Activated naive CD4-positive, alpha-beta T cell treated with anti-CD3 and anti-CD28 coated beads, Interleukin-2, amount 10 ng/mL, durations not matched to agents 7 days and 5 days (primary cell): Measurements from ENCODE around the gene MGAT5.

Experiments
- CTCF ChIA-PET: fragments of 350-600 bp; sonication (Branson Sonifier 250); formaldehyde crosslinking; loops from one replicate; lab custom pipeline; 2021; ENCODE audit warnings: antibody characterized with exemption; lab: Charles Lee
- DNase-seq: peaks from one replicate; pipeline ENCODE4 v3.0.0-alpha.2; 2020
- H3K27ac Mint-ChIP-seq: one replicate; pipeline ENCODE4 v1.8.0; 2021; ENCODE audit warnings: mild to moderate bottlenecking, moderate library complexity, mixed read lengths
- H3K27me3 Mint-ChIP-seq: one replicate; pipeline ENCODE4 v1.8.0; 2021; ENCODE audit warnings: mild to moderate bottlenecking, mixed read lengths
- H3K36me3 Mint-ChIP-seq: one replicate; pipeline ENCODE4 v1.8.0; 2021; ENCODE audit warnings: mixed read lengths
- H3K4me1 Mint-ChIP-seq: one replicate; pipeline ENCODE4 v1.8.0; 2021; ENCODE audit warnings: mixed read lengths
- H3K4me3 Mint-ChIP-seq: one replicate; pipeline ENCODE4 v1.8.0; 2021; ENCODE audit warnings: mild to moderate bottlenecking, moderate library complexity, mixed read lengths
- H3K9me3 Mint-ChIP-seq: one replicate; pipeline ENCODE4 v1.8.0; 2021; ENCODE audit warnings: mixed read lengths

Gene MGAT5

DNA sequence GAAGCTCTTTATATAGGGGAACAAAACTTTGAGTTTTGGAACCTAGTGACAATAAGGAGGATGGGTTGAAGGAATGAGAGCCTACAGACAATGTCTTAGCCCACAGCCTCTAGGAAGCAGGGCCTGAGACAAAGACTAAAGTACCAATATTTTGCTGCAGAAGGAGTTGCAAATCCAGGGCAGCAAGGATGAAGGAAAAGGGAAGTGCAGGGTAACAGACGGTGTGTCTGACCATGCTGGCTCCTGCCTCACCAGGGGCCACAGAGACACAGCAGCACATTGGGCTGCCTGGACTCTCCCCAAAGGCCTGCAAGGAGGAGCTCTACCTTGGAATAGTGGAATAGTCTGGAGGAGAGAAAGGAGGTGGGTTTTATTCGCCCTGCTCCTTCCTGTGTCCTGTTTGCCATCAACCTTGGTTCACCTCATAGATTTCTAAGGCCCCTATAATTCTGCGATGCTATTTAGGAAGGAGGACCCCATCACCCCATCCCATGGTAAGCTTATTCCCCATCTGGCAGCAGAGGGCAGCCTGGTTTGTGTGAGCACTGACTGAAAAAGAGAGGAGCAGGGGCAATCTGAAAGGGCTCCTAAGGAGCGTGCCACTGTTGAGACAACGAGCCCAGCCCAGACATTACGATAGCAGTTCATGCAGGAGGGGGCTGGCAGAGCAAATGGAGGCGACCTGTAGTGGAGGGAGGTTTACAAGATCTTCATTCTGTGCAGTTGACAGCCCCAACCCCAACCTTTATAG lies 143.4 kb downstream of the MGAT5 start:
- Mint-ChIP-seq H3K9me3 (no peaks in the 10 kb centered on the region), H3K27ac (no peak overlapping the region), H3K27me3 (no peaks in the 10 kb centered on the region), H3K36me3 (no peaks in the 10 kb centered on the region), H3K4me1 (no peaks in the 10 kb centered on the region), H3K4me3 (no peak overlapping the region)
- CTCF ChIA-PET = interaction anchor here (2.4 to 3.1 kb wide), 3 partner anchors 9 to 279 kb away, joined by 8 to 13 read pairs (median 10); no protein-coding TSS in a partner anchor
- no peak for DNase-seq

DNA sequence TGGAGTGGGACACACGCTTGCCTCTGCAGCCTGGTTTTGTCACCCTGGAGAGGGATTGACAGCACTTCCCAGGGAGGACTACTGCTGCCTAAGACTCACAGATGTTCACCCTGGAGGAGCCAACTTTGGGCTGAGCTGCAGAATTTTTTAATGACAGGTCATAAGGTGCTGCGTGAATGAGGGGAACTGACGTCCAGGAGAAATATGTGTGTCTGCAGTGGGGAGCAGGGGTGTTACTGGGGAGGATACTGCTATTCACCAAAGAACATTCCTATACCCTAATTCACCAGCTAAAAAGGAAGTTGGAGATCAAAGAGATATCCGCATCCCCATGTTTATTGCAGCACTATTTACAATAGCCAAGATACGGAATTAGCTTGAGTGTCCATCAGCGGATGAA lies 144.4 kb downstream of the MGAT5 start:
- no peak for DNase-seq
- CTCF ChIA-PET = interaction anchor here (1.2 to 3.1 kb wide), 4 partner anchors 10 to 280 kb away, joined by 3 to 13 read pairs (median 9); no protein-coding TSS in a partner anchor
- H3K27ac Mint-ChIP-seq = no peak overlapping the region
- H3K36me3 Mint-ChIP-seq = peaks cover 3% of the 10 kb centered on the region
- no peak overlapping the region for H3K4me3 Mint-ChIP-seq
- no peaks in the 10 kb centered on the region for H3K27me3 Mint-ChIP-seq
- H3K4me1 Mint-ChIP-seq = no peaks in the 10 kb centered on the region
- no peaks in the 10 kb centered on the region for H3K9me3 Mint-ChIP-seq

DNA sequence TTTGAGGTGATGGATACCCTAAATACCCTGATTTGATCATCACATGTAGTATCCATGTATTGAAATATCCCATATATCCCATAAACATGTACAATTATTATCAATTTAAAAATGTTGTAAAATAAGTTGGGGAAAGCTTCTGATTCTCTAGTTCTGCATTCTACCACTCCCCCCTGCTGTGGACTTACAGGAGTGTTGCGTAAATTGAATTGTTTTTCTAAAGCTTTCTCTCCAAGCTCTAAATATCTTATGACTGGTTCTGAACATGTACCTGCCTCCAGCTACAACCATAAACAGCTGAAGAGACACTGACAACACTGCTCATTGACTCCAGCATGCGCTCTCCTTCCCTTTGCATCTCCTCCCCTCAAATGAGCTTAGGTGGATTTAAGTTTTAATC lies 145.2 kb downstream of the MGAT5 start:
- CTCF ChIA-PET = interaction anchor here (1.2 to 3.1 kb wide), 4 partner anchors 11 to 281 kb away, joined by 3 to 13 read pairs (median 9); no protein-coding TSS in a partner anchor
- no peaks in the 10 kb centered on the region for H3K9me3 Mint-ChIP-seq
- peaks cover 6% of the 10 kb centered on the region for H3K36me3 Mint-ChIP-seq
- no peaks in the 10 kb centered on the region for H3K27me3 Mint-ChIP-seq
- DNase-seq = no peak
- no peak overlapping the region for H3K27ac Mint-ChIP-seq
- no peak overlapping the region for H3K4me3 Mint-ChIP-seq
- H3K4me1 Mint-ChIP-seq = no peaks in the 10 kb centered on the region

DNA sequence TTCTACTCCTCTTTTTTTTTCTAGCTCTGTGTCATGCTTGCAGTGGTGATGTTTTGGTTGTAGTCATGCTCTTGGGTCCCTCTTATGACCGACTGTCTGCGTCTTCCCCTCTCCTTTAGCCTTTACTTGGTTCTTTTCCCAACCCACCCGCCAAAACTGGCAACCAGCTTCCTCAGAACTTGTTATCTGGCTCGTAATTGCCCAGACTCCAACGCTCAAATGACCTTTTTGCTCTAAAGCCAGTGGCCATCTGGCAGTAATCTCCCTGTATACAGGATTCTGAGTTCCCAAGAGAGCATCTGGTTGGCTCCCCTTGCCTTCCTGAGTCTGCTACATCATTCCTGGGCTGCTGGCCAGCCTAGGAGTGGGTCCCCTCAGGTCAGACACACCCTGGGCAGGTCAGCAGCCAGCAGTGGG lies 147.2 kb downstream of the MGAT5 start:
- Mint-ChIP-seq H3K4me1 (no peaks in the 10 kb centered on the region), H3K4me3 (no peak overlapping the region), H3K27me3 (no peaks in the 10 kb centered on the region), H3K9me3 (no peaks in the 10 kb centered on the region), H3K36me3 (peaks cover 6% of the 10 kb centered on the region), H3K27ac (peak overlapping the region; percentile 17)
- no peak for DNase-seq
- CTCF ChIA-PET = no interaction called here

DNA sequence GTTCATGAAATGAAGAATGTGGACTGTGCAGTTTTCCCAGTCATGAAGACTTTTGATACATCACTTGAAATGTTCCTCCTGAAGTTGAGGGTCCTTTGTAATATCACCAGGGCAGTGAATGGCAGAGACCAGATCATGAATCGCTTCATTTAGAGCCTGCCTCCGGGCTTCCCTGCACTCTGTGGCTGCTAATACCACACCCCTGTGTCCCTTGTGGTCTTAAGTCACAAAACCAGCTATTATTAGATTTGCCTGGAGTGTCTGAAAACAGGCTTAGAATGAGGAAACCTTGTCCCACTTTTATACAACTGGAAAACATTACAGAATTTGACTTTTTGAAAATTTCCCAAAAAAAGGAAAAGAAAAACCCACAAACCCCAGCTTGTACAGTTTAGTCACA lies 147.9 kb downstream of the MGAT5 start:
- DNase-seq = no peak
- H3K36me3 Mint-ChIP-seq = peaks cover 6% of the 10 kb centered on the region
- H3K9me3 Mint-ChIP-seq = no peaks in the 10 kb centered on the region
- CTCF ChIA-PET = no interaction called here
- H3K4me1 Mint-ChIP-seq = no peaks in the 10 kb centered on the region
- H3K27ac Mint-ChIP-seq = no peak overlapping the region
- no peak overlapping the region for H3K4me3 Mint-ChIP-seq
- no peaks in the 10 kb centered on the region for H3K27me3 Mint-ChIP-seq

DNA sequence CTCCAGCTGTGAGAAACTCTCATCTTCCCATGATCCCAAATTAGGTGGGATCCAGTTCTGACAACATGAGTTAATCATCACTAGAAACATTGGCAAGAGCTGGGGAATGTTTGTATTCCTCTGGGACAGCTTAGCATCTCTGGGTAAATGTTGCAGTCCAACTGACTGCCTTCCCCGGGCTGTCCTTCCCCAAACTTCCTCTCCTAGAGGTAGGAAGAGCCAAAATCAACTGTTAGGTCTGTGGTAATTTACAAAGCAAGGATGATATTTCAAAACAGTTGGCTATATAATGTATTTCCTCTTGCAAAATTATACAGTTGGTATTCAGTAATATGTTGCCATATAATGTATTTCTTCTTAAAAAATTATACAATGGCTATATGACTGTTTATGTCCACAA lies 148.5 kb downstream of the MGAT5 start:
- no peaks in the 10 kb centered on the region for H3K9me3 Mint-ChIP-seq
- H3K4me1 Mint-ChIP-seq = no peaks in the 10 kb centered on the region
- H3K36me3 Mint-ChIP-seq = peaks cover 9% of the 10 kb centered on the region
- H3K27me3 Mint-ChIP-seq = no peaks in the 10 kb centered on the region
- H3K27ac Mint-ChIP-seq = no peak overlapping the region
- DNase-seq = no peak
- CTCF ChIA-PET = no interaction called here
- H3K4me3 Mint-ChIP-seq = no peak overlapping the region

DNA sequence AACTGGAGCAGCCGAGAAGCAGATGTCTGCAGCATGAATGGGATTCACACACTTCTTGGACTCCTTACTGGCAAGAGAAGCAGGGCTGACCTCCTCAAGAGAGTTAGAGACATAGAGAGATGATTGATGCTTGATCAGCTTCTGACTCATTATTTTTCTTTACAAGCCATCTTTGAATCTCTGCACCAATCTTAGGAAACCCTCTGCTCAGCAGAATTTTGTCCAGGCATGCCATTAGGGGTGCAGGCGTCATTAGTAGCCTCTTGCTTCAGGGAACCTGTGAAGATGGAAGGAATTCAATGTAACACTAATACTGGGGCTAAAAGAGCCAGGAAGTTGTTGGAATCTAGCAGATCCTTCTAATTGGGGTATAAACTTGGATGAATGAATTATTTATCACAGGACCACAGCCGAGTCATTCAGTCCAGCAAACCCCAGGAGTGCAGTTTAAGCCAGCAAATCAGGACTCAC lies 151.8 kb downstream of the MGAT5 start:
- peaks cover 9% of the 10 kb centered on the region for H3K36me3 Mint-ChIP-seq
- CTCF ChIA-PET = interaction anchor here (1.7 kb wide), 1 partner anchor 160 kb away, joined by 3 read pairs; no protein-coding TSS in a partner anchor
- DNase-seq = no peak
- H3K9me3 Mint-ChIP-seq = no peaks in the 10 kb centered on the region
- no peaks in the 10 kb centered on the region for H3K27me3 Mint-ChIP-seq
- peaks cover 17% of the 10 kb centered on the region for H3K4me1 Mint-ChIP-seq
- H3K27ac Mint-ChIP-seq = no peak overlapping the region
- no peak overlapping the region for H3K4me3 Mint-ChIP-seq

DNA sequence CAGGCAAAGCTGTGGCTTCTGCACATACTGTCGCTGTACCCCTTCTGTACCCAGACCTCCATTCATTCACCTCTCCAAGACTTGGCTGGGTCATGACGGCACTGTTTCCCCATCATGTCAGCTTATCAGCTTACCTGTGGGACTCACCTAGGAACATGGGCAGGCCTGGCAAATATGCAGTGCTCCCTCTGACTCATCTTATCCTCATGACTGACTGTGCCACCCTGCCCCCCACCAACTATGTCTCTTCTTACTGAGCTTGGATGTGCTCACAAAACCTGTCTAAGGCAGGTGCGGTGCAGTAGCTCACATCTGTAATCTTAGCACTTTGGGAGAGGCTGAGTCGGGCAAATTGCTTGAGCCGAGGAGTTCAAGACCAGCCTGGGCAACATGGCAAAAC lies 152.4 kb downstream of the MGAT5 start:
- CTCF ChIA-PET = no interaction called here
- Mint-ChIP-seq H3K27me3 (no peaks in the 10 kb centered on the region), H3K4me1 (peaks cover 23% of the 10 kb centered on the region), H3K27ac (no peak overlapping the region), H3K36me3 (peaks cover 9% of the 10 kb centered on the region), H3K4me3 (no peak overlapping the region), H3K9me3 (no peaks in the 10 kb centered on the region)
- no peak for DNase-seq

DNA sequence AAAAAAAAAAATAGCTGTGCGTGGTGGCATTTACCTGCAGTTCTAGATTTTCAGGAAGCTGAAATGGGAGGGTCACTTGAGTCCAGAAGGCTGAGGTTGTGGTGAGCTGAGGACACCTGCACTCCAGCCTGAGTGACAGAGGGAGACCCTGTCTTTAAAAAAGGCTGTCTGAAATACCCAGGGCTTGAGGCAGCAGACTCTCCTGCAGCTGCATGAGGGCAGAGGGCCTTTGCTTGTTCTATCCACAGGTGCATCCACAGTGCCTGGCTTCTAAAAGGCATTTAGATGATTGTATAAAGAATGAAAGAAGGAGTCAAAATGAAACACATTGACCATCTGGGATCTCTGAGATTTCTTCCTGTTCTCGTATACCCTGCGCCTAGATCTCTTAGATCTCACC lies 152.9 kb downstream of the MGAT5 start:
- H3K4me1 Mint-ChIP-seq = peaks cover 28% of the 10 kb centered on the region
- H3K4me3 Mint-ChIP-seq = no peak overlapping the region
- DNase-seq = no peak
- no peaks in the 10 kb centered on the region for H3K9me3 Mint-ChIP-seq
- H3K27ac Mint-ChIP-seq = no peak overlapping the region
- H3K27me3 Mint-ChIP-seq = no peaks in the 10 kb centered on the region
- peaks cover 9% of the 10 kb centered on the region for H3K36me3 Mint-ChIP-seq
- CTCF ChIA-PET = no interaction called here

DNA sequence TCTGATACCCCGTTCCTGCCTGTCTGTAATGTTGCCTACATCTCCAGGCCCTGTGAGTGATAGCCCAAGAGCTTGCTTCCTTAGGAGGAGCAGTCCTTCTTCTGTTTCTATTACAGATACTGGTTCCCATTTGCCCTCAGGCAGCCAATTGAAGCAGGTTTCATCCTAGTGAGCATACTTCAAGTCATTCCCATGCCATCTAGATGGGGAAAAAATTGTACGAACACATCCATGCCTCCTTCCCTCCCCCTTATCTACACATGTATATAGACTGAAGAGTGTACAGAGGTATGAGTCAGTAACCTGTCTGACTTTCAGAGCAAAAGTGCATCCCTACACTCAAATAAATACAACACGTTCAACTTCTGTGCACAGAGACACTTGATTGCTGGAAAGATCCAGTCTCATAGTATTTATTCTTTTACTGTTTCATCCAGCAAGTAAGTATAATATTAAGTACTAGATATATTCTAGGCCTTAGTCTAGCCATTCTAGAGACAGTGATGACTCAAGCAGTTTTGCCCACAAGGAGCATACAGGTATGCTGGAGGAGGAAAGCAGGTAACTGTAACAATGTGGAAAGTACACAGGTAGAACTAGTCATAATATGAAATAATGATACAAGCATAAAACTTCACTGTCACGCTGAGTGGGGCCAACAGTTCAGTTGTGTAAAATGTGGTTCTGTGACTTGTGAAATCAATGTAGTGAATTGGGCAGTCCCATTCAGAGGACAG lies 153.4 kb downstream of the MGAT5 start:
- CTCF ChIA-PET = no interaction called here
- Mint-ChIP-seq H3K27me3 (no peaks in the 10 kb centered on the region), H3K4me1 (peaks cover 33% of the 10 kb centered on the region), H3K27ac (no peak overlapping the region), H3K36me3 (peaks cover 9% of the 10 kb centered on the region), H3K4me3 (no peak overlapping the region), H3K9me3 (no peaks in the 10 kb centered on the region)
- DNase-seq = no peak

DNA sequence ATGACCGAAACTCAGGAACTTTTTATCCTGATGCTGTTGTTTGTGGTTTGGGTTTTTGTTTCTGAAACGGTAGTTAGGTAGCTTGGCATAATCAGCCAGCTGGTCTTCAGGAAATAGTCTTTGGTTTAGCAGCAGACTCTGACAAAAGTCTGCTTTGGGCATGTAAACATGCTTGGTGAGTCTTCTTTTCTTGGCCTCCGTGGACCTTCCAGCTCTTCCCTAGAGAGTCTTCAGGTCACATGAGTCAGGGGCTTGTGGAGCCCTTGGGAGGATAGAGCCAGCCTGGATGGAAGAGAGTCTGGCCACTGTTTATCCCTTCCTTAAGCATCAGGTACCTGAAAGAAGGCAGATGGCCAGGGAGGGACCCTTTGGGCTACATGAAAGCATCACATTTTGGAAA lies 154.5 kb downstream of the MGAT5 start:
- no peak overlapping the region for H3K27ac Mint-ChIP-seq
- DNase-seq = no peak

DNA sequence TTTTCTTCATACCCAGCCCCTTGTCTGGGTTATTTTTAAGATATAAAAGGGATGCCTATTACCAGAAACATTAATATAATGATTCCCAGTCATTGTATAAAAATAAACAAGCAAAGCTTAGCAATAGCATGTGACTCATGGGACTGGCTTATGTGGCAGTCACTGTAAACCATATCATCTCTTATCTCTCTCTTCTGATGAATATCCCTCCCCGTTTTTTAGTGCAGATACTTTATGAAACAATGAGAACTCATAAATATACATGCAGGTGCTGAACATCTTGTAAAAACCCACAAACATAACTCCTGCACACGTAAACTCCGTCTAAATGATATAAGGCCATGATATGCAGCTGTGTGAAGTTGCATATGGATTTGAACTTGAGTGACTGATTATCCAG lies 154.9 kb downstream of the MGAT5 start:
- Mint-ChIP-seq H3K27ac (no peak overlapping the region), H3K4me3 (no peak overlapping the region), H3K4me1 (peaks cover 33% of the 10 kb centered on the region), H3K36me3 (peaks cover 4% of the 10 kb centered on the region), H3K27me3 (no peaks in the 10 kb centered on the region), H3K9me3 (no peaks in the 10 kb centered on the region)
- CTCF ChIA-PET = interaction anchor here (1.8 to 6.8 kb wide), 3 partner anchors 163 to 523 kb away, joined by 5 to 174 read pairs (median 62); no protein-coding TSS in a partner anchor
- no peak for DNase-seq

More for the DNA sequence above, 154.5 kb downstream of the MGAT5 start:
- Mint-ChIP-seq H3K4me3 (no peak overlapping the region), H3K9me3 (no peaks in the 10 kb centered on the region), H3K36me3 (peaks cover 6% of the 10 kb centered on the region), H3K4me1 (peaks cover 33% of the 10 kb centered on the region), H3K27me3 (no peaks in the 10 kb centered on the region)
- CTCF ChIA-PET = interaction anchor here (1.8 to 6.8 kb wide), 3 partner anchors 163 to 523 kb away, joined by 5 to 174 read pairs (median 62); no protein-coding TSS in a partner anchor

DNA sequence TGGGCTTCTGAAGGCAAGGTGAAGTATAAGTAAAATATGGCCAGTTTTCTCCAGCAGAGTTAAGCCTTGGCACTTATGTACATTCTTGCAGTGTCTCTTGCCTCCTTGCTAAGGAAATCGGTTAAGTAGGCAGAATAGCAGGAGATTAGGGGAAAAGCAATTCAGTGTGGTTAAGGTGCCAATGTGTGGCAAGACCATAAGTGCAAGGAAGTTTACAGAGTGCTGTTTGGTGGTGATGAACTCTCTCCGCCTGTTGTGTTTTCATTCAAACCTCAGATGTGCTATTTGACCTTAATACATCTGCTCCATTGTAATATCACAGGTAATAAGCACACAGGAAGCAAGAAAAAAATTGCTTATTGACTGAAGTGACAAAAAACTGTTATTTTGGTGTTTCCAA lies 156.1 kb downstream of the MGAT5 start:
- CTCF ChIA-PET = interaction anchor here (1.6 to 6.8 kb wide), 6 partner anchors 25 to 525 kb away, joined by 4 to 174 read pairs (median 30); partner anchors contain the start of gene MGAT5
- no peak overlapping the region for H3K27ac Mint-ChIP-seq
- peaks cover 4% of the 10 kb centered on the region for H3K36me3 Mint-ChIP-seq
- no peak overlapping the region for H3K4me3 Mint-ChIP-seq
- no peaks in the 10 kb centered on the region for H3K9me3 Mint-ChIP-seq
- peaks cover 33% of the 10 kb centered on the region for H3K4me1 Mint-ChIP-seq
- H3K27me3 Mint-ChIP-seq = no peaks in the 10 kb centered on the region
- DNase-seq = no peak

DNA sequence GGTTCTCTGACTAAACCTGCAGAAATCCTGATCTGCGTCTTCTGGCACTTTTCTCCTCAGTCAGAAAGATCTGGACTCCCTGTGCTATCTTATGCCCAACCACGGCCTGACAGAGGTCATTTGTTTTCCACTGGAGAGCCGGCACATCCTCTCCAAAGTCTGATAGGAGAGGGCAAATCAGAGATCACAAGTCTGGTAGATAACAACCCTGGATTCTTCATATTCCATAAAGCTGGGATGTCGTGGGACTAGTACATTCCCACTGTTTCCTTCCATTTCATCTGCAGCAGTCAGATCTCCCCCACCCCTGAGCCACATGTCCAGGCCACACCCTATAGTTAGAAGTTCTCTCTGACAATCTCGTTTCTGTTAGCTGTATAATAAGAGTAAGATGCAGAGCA lies 157.0 kb downstream of the MGAT5 start:
- H3K36me3 Mint-ChIP-seq = peaks cover 5% of the 10 kb centered on the region
- no peaks in the 10 kb centered on the region for H3K27me3 Mint-ChIP-seq
- no peak overlapping the region for H3K27ac Mint-ChIP-seq
- H3K9me3 Mint-ChIP-seq = no peaks in the 10 kb centered on the region
- DNase-seq = no peak
- H3K4me1 Mint-ChIP-seq = peaks cover 33% of the 10 kb centered on the region
- H3K4me3 Mint-ChIP-seq = no peak overlapping the region
- CTCF ChIA-PET = interaction anchor here (0.9 to 6.8 kb wide), 17 partner anchors 17 to 525 kb away, joined by 3 to 174 read pairs (median 8); partner anchors contain the start of gene MGAT5
